Parietal lobe (tissue), 1 donor: ENCODE data around the gene DEF6. TPM values are rescaled to one million over a fixed set of nuclear protein-coding genes. Genes with fewer than 3 reads are reported as not detected.

ENCODE experiments used
- total RNA-seq: library from RNA; depleted of rRNA; stranded (reverse); fragments of >200 nt; gene quantifications from one replicate; pipeline ENCODE4 v1.2.3, GENCODE V29; 2014

The DEF6 gene, protein sequence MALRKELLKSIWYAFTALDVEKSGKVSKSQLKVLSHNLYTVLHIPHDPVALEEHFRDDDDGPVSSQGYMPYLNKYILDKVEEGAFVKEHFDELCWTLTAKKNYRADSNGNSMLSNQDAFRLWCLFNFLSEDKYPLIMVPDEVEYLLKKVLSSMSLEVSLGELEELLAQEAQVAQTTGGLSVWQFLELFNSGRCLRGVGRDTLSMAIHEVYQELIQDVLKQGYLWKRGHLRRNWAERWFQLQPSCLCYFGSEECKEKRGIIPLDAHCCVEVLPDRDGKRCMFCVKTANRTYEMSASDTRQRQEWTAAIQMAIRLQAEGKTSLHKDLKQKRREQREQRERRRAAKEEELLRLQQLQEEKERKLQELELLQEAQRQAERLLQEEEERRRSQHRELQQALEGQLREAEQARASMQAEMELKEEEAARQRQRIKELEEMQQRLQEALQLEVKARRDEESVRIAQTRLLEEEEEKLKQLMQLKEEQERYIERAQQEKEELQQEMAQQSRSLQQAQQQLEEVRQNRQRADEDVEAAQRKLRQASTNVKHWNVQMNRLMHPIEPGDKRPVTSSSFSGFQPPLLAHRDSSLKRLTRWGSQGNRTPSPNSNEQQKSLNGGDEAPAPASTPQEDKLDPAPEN
- total RNA-seq = 1.6 TPM

DNA sequence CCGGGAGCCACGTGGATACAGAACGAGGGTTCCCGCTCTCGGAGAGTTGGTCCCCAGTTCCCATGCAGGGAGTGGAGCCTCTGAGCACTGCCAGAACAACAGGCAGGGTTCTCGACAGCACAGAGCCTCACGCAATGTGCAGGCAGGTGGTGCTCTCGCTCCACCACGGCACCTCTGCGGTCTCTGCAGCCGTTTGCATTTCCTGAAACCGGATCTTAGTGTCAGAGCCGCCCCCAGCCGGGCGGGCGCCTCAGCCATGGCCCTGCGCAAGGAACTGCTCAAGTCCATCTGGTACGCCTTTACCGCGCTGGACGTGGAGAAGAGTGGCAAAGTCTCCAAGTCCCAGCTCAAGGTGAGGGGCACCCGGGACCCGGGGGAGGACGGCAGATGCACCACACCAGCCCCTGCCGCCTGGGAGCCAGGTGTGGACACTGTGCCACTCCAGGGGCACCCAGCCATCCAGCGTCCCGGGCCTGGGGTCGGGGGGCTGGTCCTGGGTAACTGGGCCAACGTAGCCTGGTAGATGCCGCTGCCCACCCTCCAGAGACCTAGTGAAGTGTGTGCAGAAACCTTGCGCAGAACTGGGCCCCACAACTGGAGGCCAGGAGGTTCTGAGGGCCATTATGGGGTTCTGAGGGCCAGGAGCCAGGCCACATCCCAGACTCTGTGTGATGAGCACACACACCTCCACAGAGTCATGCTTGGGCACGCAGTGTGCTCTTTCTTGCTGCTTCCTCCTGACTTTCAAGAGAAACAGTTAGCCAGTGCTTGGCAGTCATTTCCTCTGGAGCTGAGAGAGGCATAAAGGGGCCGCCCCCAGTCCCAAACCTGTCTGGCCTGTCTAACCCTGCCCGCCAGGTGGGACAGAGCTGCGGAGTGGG, at the start of gene DEF6:
Gene DEF6, plus strand, starts transcription at position 218 of the 881 bp plus-strand sequence. Its CDS starts 39 bp downstream, at position 257.

DNA sequence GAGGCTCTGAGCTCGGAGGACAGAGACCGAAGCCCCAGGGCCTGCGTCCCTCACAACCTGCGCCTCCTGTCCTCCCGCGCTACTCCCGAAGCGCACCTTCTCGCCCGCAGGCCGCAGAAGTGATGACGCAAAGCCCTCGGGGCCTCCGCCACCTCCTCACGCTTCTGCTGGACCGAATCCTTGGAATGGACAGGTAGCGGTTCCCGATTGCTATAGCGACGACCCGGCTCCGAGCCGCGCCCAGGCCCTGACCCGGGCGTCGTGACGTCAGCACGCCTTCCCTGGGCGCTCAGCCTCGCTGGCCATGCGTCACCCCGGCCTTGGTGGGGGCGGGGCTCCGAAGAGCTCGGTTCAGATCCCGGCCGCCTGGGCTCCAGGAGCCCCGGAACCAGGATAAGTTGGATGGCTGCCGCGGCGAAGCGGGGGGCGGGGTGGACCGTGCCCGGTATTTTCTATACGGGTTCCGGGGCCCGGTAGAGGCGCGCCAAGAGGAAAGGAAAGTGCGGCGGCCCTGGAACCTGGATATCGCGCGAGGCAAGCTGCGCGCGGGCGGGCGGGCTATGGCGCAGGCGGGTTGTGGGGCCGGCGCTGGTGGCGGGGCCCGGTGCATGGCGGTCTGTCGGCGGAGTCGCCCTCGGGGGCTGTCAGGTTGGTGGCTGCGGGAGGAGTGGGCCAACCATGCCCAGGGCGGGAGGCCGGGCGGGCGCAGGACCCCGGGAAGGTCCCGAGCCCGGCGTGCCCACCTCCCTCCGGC, 38.2 kb upstream of the DEF6 start, which contains the start of gene ZNF76:
Gene ZNF76, plus strand, starts transcription at position 542 of the 754 bp plus-strand sequence. CDS start 21,417 bp downstream, outside the sequence.

DNA sequence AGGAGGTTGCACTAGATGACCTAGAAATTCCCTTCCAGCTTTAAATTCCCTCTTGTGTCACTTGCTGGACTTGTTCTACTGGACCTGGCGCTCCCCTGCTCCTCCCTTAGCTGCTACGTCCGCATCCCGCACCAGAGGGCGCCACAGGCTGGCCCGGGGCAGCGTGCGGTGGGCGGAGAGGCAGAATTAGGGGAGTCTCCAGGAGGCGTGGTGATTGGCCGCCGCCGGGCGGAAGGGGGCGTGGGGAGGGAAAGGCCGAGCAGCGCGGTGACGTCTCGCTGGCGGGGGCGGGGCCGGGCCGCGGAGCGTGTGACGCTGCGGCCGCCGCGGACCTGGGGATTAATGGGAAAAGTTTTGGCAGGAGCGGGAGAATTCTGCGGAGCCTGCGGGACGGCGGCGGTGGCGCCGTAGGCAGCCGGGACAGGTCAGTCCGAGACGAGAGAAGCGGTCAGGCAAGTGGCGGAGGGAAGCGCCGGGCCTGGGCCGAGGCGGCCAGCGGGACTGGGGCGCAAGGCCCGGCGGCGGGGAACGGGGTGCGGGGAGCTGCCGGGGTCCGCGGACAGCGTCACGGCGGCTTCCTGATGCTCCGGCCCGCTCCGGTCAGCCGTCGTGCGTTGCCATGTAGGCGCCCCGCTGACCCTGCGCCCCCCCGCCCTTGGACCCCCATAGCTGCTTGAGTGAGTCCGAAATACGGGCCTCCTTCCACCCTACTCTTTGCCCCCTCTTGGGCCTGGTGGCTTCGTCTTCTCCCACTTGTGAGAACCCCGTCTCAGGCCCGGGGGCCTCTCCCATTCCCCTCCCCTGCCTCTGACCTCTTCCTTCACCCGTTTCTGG, 44.9 kb downstream of the DEF6 start, which contains the start of gene PPARD:
Gene PPARD, plus strand, starts transcription at position 301 of the 834 bp plus-strand sequence. CDS start 68,530 bp downstream, outside the sequence.

Other genes starting within 250 kb of the DEF6 start
- gene TCP11, start 156.5 kb upstream of the DEF6 start, total RNA-seq = 0.63 TPM
- 2.8 TPM for gene SCUBE3, start 83.9 kb upstream of the DEF6 start, total RNA-seq
- gene ZNF76, start 38.1 kb upstream of the DEF6 start, total RNA-seq = 20.7 TPM
- 3.8 TPM for gene PPARD, start 44.7 kb downstream of the DEF6 start, total RNA-seq
- 10.3 TPM for gene FANCE, start 154.5 kb downstream of the DEF6 start, total RNA-seq
- 1,098 TPM for gene RPL10A, start 170.6 kb downstream of the DEF6 start, total RNA-seq
- gene TEAD3, start 199.3 kb downstream of the DEF6 start, total RNA-seq = 0.63 TPM
- not detected for gene TULP1, start 215.1 kb downstream of the DEF6 start, total RNA-seq